Measurements from ENCODE around the gene MINDY1.

Gene MINDY1

GRCh38 chr1:151006327-151007052 is at the start of gene MINDY1:
TSS of gene MINDY1 (minus strand) at chr1:151006902. CDS start at chr1:151002617, 4,285 bp downstream.
- FAIRE-seq: peak; percentile 87

- FAIRE-seq: no peak
Observed at GRCh38 chr1:151056149-151056548, 49.4 kb upstream of the MINDY1 start.

GRCh38 chr1:151055581-151055980 is 48.9 kb upstream of the MINDY1 start:
- no peak for FAIRE-seq

GRCh38 chr1:151054971-151055547 is 48.4 kb upstream of the MINDY1 start:
- no peak for FAIRE-seq

GRCh38 chr1:151051356-151052009 is 44.8 kb upstream of the MINDY1 start:
- FAIRE-seq: no peak

GRCh38 chr1:151050051-151050688 is 43.5 kb upstream of the MINDY1 start:
- no peak for FAIRE-seq

- no peak for FAIRE-seq
Observed at GRCh38 chr1:151049458-151049857, 42.8 kb upstream of the MINDY1 start.

GRCh38 chr1:151048645-151049032 is 41.9 kb upstream of the MINDY1 start:
- FAIRE-seq: no peak

GRCh38 chr1:151047925-151048644 is 41.4 kb upstream of the MINDY1 start:
- FAIRE-seq: no peak

- FAIRE-seq: no peak
Observed at GRCh38 chr1:151047591-151047924, 40.9 kb upstream of the MINDY1 start, which contains the start of gene C1orf56. TSS of gene C1orf56 (plus strand) at chr1:151047751. CDS start at chr1:151047848, 97 bp downstream.

GRCh38 chr1:151043163-151043562 is 36.5 kb upstream of the MINDY1 start:
- no peak for FAIRE-seq

- no peak for FAIRE-seq
Observed at GRCh38 chr1:151039521-151039920, 32.8 kb upstream of the MINDY1 start.

- no peak for FAIRE-seq
Observed at GRCh38 chr1:151037032-151037431, 30.3 kb upstream of the MINDY1 start.

- FAIRE-seq: no peak
Observed at GRCh38 chr1:151036356-151036755, 29.7 kb upstream of the MINDY1 start, which contains the start of gene BNIPL. TSS of gene BNIPL (plus strand) at chr1:151036586. CDS start at chr1:151036726, 140 bp downstream.

- FAIRE-seq: no peak
Observed at GRCh38 chr1:151035167-151035566, 28.5 kb upstream of the MINDY1 start.

- no peak for FAIRE-seq
Observed at GRCh38 chr1:151032164-151032563, 25.5 kb upstream of the MINDY1 start.

- FAIRE-seq: no peak
Observed at GRCh38 chr1:151026460-151026859, 19.8 kb upstream of the MINDY1 start.

GRCh38 chr1:151024540-151025146 is 17.9 kb upstream of the MINDY1 start:
- FAIRE-seq: peak; percentile 88

GRCh38 chr1:151013518-151013917 is 6.8 kb upstream of the MINDY1 start:
- peak; percentile 20 for FAIRE-seq

- no peak for FAIRE-seq
Observed at GRCh38 chr1:151012684-151013471, 6.2 kb upstream of the MINDY1 start.

GRCh38 chr1:151011154-151011850 is 4.6 kb upstream of the MINDY1 start:
- FAIRE-seq: no peak

All from TTC549 (cell line).